ENCODE results near the gene ESPN. TPM values are rescaled to one million over a fixed set of nuclear protein-coding genes. Genes with fewer than 3 reads are reported as not detected.

Gene ESPN
- total RNA-seq, 4 donors from 2014 or later: 14.5 to 22.2 (median 18.6) TPM

- intact Hi-C loops (cut with DNase I): no loop called here
- Histone ChIP-seq H3K9me3 (no peaks in the 10 kb centered on the region), H3K4me3 (peak overlapping the region in 3 of 4 donors; percentile 31 to 61 (median 49)), H3K36me3 (no peaks in the 10 kb centered on the region), H3K27ac (peak overlapping the region in 2 of 4 donors; percentile 13 to 50), H3K4me1 (peaks cover 59 to 98% (median 65%) of the 10 kb centered on the region in 3 donors), H3K27me3 (peaks cover 0 to 100% (median 6%) of the 10 kb centered on the region in 4 donors)
- TF ChIP-seq CTCF (IDR thresholded peaks at IDR 0.05): no peak
- TF ChIP-seq POLR2A (IDR thresholded peaks at IDR 0.05): no peak
- no peak for DNase-seq
- 0 to 5% methylated on average over 2 to 20 of the region's 35 CpGs for WGBS, 2 donors
Measured at GRCh38 chr1:6424000-6424565, 493 bp upstream of the ESPN start.

GRCh38 chr1:6425658-6426057 is 1.1 kb downstream of the ESPN start:
- Histone ChIP-seq H3K27me3 (peaks cover 0 to 100% (median 3%) of the 10 kb centered on the region in 4 donors), H3K9me3 (no peaks in the 10 kb centered on the region), H3K4me1 (peaks cover 48 to 96% (median 49%) of the 10 kb centered on the region in 3 donors), H3K27ac (no peak overlapping the region), H3K36me3 (no peaks in the 10 kb centered on the region), H3K4me3 (peak overlapping the region; percentile 31 to 61 (median 40))
- WGBS, 2 donors: 44 to 48% methylated on average over 2 to 3 of the region's 6 CpGs
- intact Hi-C loops (cut with DNase I): no loop called here
- DNase-seq: no peak
- no peak for TF ChIP-seq CTCF (IDR thresholded peaks at IDR 0.05)
- TF ChIP-seq POLR2A (IDR thresholded peaks at IDR 0.05): no peak

GRCh38 chr1:6426277-6426971 is 1.8 kb downstream of the ESPN start:
- Histone ChIP-seq H3K4me3 (peak overlapping the region in 2 of 4 donors; percentile 49 to 61), H3K27me3 (peaks cover 0 to 99% (median 3%) of the 10 kb centered on the region in 4 donors), H3K4me1 (peaks cover 42 to 96% (median 43%) of the 10 kb centered on the region in 3 donors), H3K36me3 (no peaks in the 10 kb centered on the region), H3K9me3 (no peaks in the 10 kb centered on the region), H3K27ac (no peak overlapping the region)
- no peak for DNase-seq
- TF ChIP-seq POLR2A (IDR thresholded peaks at IDR 0.05): no peak
- TF ChIP-seq CTCF (IDR thresholded peaks at IDR 0.05): no peak
- intact Hi-C loops (cut with DNase I): no loop called here
- WGBS, 2 donors: 91 to 100% methylated on average over 3 to 6 of the region's 9 CpGs

DNA sequence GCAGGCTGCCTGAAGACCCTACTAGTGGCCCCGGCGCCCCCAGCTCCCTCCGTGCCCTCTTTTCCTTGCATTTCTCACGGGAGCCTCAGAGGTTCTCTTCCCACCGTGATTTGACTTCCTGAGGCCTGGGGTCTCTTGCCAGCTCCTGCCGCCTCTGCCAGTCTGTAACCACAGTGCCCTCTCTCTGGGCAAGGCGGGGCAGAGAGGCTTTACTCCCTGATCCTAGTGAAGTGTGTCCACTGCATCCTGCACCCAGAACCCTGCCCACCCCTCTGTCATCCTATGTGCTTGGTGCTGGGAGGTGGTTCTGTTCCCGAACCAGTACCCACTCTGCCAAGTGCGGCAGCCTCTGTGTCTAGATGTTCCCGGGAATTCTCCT is 2.4 kb downstream of the ESPN start:
- H3K27ac ChIP-seq: peak overlapping the region in 3 of 4 donors; percentile 4 to 64 (median 38)
- H3K27me3 ChIP-seq: peaks cover 0 to 94% (median 3%) of the 10 kb centered on the region in 4 donors
- intact Hi-C loops (cut with DNase I): no loop called here
- peaks cover 39 to 90% (median 43%) of the 10 kb centered on the region in 3 donors for H3K4me1 ChIP-seq
- TF ChIP-seq CTCF (IDR thresholded peaks at IDR 0.05): no peak
- no peak for TF ChIP-seq POLR2A (IDR thresholded peaks at IDR 0.05)
- no peak overlapping the region for H3K4me3 ChIP-seq
- DNase-seq: no peak
- no peaks in the 10 kb centered on the region for H3K9me3 ChIP-seq
- 77 to 81% methylated on average over 9 of the region's 10 CpGs for WGBS, 2 donors
- no peaks in the 10 kb centered on the region for H3K36me3 ChIP-seq

Data from esophagus squamous epithelium (tissue), 5 donors.